OCI-LY1 (cell line): ENCODE measurements around the gene CD40.

Source experiments
- H2AFZ ChIP-seq: fragments of 200-600 bp; sonication (generic), shearing (Covaris generic); 2 replicates; pipeline ENCODE4 v1.6.0; 2014; ENCODE audit warnings: antibody characterized with exemption, mild to moderate bottlenecking, low read length
- H3F3A ChIP-seq: fragments of 200-600 bp; sonication (generic), shearing (Covaris generic); 2 replicates; pipeline ENCODE4 v1.6.0; 2014; ENCODE audit warnings: mild to moderate bottlenecking, antibody characterized with exemption, low read length, moderate library complexity; ENCODE audit not compliant: insufficient read depth
- H3K27ac ChIP-seq: fragments of 200-600 bp; sonication (generic); 2 replicates; pipeline ENCODE4 v1.5.1; 2014; ENCODE audit warnings: low read length, mixed run types, mild to moderate bottlenecking, low read depth; ENCODE audit not compliant: poor library complexity, severe bottlenecking
- H3K27me3 ChIP-seq: fragments of 200-600 bp; sonication (generic); 2 replicates; pipeline ENCODE4 v1.6.0; 2014; ENCODE audit warnings: antibody characterized with exemption, mild to moderate bottlenecking, low read length, moderate library complexity; ENCODE audit not compliant: insufficient read depth
- H3K36me3 ChIP-seq: fragments of 200-600 bp; sonication (generic); 2 replicates; pipeline ENCODE4 v1.6.1; 2014; ENCODE audit warnings: mild to moderate bottlenecking, antibody characterized with exemption, low read length, moderate library complexity, mixed read lengths; ENCODE audit not compliant: insufficient read depth
- H3K4me1 ChIP-seq: fragments of 200-600 bp; sonication (generic); 2 replicates; pipeline ENCODE4 v1.5.1; 2014; ENCODE audit warnings: mild to moderate bottlenecking, low read length, moderate library complexity; ENCODE audit not compliant: insufficient read depth, severe bottlenecking
- H3K4me2 ChIP-seq: fragments of 200-600 bp; sonication (generic), shearing (Covaris generic); 2 replicates; pipeline ENCODE4 v1.6.1; 2014; ENCODE audit warnings: low read length
- H3K4me3 ChIP-seq: fragments of 200-600 bp; sonication (generic); 2 replicates; pipeline ENCODE4 v1.5.1; 2014; ENCODE audit warnings: low read length, low read depth, mild to moderate bottlenecking, mixed read lengths; ENCODE audit not compliant: poor library complexity, severe bottlenecking
- H3K79me2 ChIP-seq: fragments of 200-600 bp; shearing (Covaris generic); 2 replicates; pipeline ENCODE4 v1.6.1; 2016; ENCODE audit warnings: mixed run types, low read length, mixed read lengths; ENCODE audit not compliant: insufficient read depth
- H3K9ac ChIP-seq: fragments of 200-600 bp; sonication (generic), shearing (Covaris generic); 2 replicates; pipeline ENCODE4 v1.6.1; 2014; ENCODE audit warnings: mild to moderate bottlenecking, low read length, mixed read lengths
- H3K9me2 ChIP-seq: fragments of 200-600 bp; sonication (generic), shearing (Covaris generic); 2 replicates; pipeline ENCODE4 v1.6.1; 2014; ENCODE audit warnings: low read depth, mild to moderate bottlenecking, low read length, mixed read lengths
- H3K9me3 ChIP-seq: fragments of 200-600 bp; shearing (Covaris generic); 2 replicates; pipeline ENCODE4 v1.6.1; 2014; ENCODE audit warnings: low read length, mixed read lengths
- H4K20me1 ChIP-seq: fragments of 200-600 bp; sonication (generic), shearing (Covaris generic); 2 replicates; pipeline ENCODE4 v1.6.0; 2016; ENCODE audit warnings: mild to moderate bottlenecking, low read length; ENCODE audit not compliant: insufficient read depth
- CTCF ChIP-seq: fragments of 200-600 bp; sonication (generic), shearing (Covaris generic); IDR thresholded peaks from 2 replicates; pipeline ENCODE4 v1.5.1; 2017; ENCODE audit warnings: mild to moderate bottlenecking, antibody characterized with exemption, low read length, moderate library complexity, mixed read lengths
- EZH2 ChIP-seq: fragments of 200-600 bp; sonication (generic), shearing (Covaris generic); IDR thresholded peaks from 2 replicates; pipeline ENCODE4 v1.8.0; 2017; ENCODE audit warnings: borderline replicate concordance, mixed run types, mild to moderate bottlenecking, antibody characterized with exemption, low read length, moderate library complexity, mixed read lengths

Gene CD40

GRCh38 chr20:46157076-46157592 lies 39.0 kb downstream of the CD40 start:
- H3K4me1 ChIP-seq, result no peaks in the 10 kb centered on the region
- H3K27ac ChIP-seq, result no peak overlapping the region
- no peak overlapping the region for H3K9ac ChIP-seq
- H3K4me3 ChIP-seq, result no peak overlapping the region
- TF ChIP-seq CTCF (no peak), EZH2 (no peak)
- H3K9me2 ChIP-seq, result no peaks in the 10 kb centered on the region
- no peaks in the 10 kb centered on the region for H3K36me3 ChIP-seq
- no peak overlapping the region for H3K4me2 ChIP-seq
- H3K9me3 ChIP-seq, result no peaks in the 10 kb centered on the region
- peaks cover 6% of the 10 kb centered on the region; the same call in 1 of the 2 replicates for H3K27me3 ChIP-seq
- no peak overlapping the region for H2AFZ ChIP-seq
- H4K20me1 ChIP-seq, result no peaks in the 10 kb centered on the region
- H3F3A ChIP-seq, result no peaks in the 10 kb centered on the region
- H3K79me2 ChIP-seq, result no peaks in the 10 kb centered on the region

GRCh38 chr20:46157625-46158024 lies 39.5 kb downstream of the CD40 start:
- Histone ChIP-seq H3K27ac (no peak overlapping the region), H3F3A (no peaks in the 10 kb centered on the region), H3K9ac (no peak overlapping the region), H3K4me3 (no peak overlapping the region), H3K79me2 (no peaks in the 10 kb centered on the region), H3K4me1 (no peaks in the 10 kb centered on the region), H3K9me3 (no peaks in the 10 kb centered on the region), H4K20me1 (no peaks in the 10 kb centered on the region), H3K9me2 (no peaks in the 10 kb centered on the region), H2AFZ (no peak overlapping the region), H3K4me2 (no peak overlapping the region), H3K27me3 (peaks cover 6% of the 10 kb centered on the region; the same call in 1 of the 2 replicates), H3K36me3 (no peaks in the 10 kb centered on the region)
- TF ChIP-seq EZH2, result no peak
- no peak for TF ChIP-seq CTCF

GRCh38 chr20:46158476-46158987 lies 40.4 kb downstream of the CD40 start:
- no peaks in the 10 kb centered on the region for H3K79me2 ChIP-seq
- no peak overlapping the region for H3K4me2 ChIP-seq
- H2AFZ ChIP-seq, result no peak overlapping the region
- peaks cover 6% of the 10 kb centered on the region; the same call in 1 of the 2 replicates for H3K27me3 ChIP-seq
- H3K9me3 ChIP-seq, result no peaks in the 10 kb centered on the region
- no peak overlapping the region for H3K27ac ChIP-seq
- no peaks in the 10 kb centered on the region for H4K20me1 ChIP-seq
- H3K9me2 ChIP-seq, result no peaks in the 10 kb centered on the region
- TF ChIP-seq CTCF, result no peak
- H3F3A ChIP-seq, result no peaks in the 10 kb centered on the region
- no peak overlapping the region for H3K4me3 ChIP-seq
- no peaks in the 10 kb centered on the region for H3K4me1 ChIP-seq
- H3K36me3 ChIP-seq, result no peaks in the 10 kb centered on the region
- no peak overlapping the region for H3K9ac ChIP-seq
